ENCODE data around the gene PAFAH1B2.

- TF ChIP-seq POLR2A (IDR thresholded peaks at IDR 0.05): no peak
- TF ChIP-seq CTCF (IDR thresholded peaks at IDR 0.05): no peak
- TF ChIP-seq POLR2AphosphoS5 (IDR thresholded peaks at IDR 0.05): no peak
Measured at GRCh38 chr11:117198613-117199012, 54.5 kb downstream of the PAFAH1B2 start.
